IPS DF 6.9 (cell line): ENCODE results near the gene RAB7B.
A peak's percentile ranks its signal among the peaks of the same experiment; 100 is the strongest.

Source experiments
- DNase-seq: peaks from one replicate; pipeline ENCODE4 v3.0.0-alpha.2; 2013; ENCODE audit warnings: low read depth, low spot score
- H3K27ac ChIP-seq: one replicate; pipeline ENCODE4 v1.5.1; 2013; ENCODE audit warnings: low read length, control low read depth
- H3K27me3 ChIP-seq: 2 replicates; pipeline ENCODE4 v1.6.1; 2013; ENCODE audit warnings: mild to moderate bottlenecking, low read length; ENCODE audit not compliant: control insufficient read depth, insufficient read depth
- H3K36me3 ChIP-seq: 2 replicates; pipeline ENCODE4 v1.6.1; 2013; ENCODE audit warnings: low read length; ENCODE audit not compliant: control insufficient read depth, insufficient read depth
- H3K4me1 ChIP-seq: 2 replicates; pipeline ENCODE4 v1.6.1; 2013; ENCODE audit warnings: low read length; ENCODE audit not compliant: control insufficient read depth, insufficient read depth
- H3K4me3 ChIP-seq: 2 replicates; pipeline ENCODE4 v1.5.1; 2013; ENCODE audit warnings: mild to moderate bottlenecking, low read length
- H3K9me3 ChIP-seq: 2 replicates; pipeline ENCODE4 v1.6.1; 2013; ENCODE audit warnings: low read length, inconsistent platforms; ENCODE audit not compliant: control insufficient read depth, insufficient read depth
- WGBS: extraction: QIAGEN DNeasy Blood & Tissue Kit; methylation state at CpG from one replicate; pipeline ENCODE4 v1.1.7; 2013; ENCODE audit warnings: mixed read lengths, missing lambda C conversion rate; ENCODE audit not compliant: insufficient read length, insufficient coverage; 5-methylcytosine and 5-hydroxymethylcytosine counted together

RAB7B gene

DNA sequence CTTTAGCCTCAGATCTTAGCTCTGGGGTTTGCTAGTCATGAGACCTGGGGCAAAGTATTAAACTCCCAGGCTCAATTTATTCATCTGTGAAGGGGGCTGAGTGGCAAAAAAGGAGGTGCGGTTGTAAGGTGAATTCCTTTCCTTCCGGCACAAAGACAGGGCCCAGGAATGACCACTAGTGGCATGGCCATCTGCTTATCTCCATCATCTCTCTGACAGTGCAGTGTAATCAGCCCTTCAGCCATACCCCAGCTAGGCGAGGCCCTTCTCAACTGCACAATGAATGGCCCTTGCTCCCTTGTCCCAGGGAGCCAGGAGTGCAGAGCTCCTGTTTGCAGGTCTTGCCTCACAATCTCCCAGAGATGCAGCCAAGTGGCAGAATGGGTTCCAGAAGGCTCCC, 54.3 kb downstream of the RAB7B start:
- Histone ChIP-seq H3K27ac (no peak overlapping the region), H3K27me3 (no peaks in the 10 kb centered on the region), H3K9me3 (no peaks in the 10 kb centered on the region), H3K4me1 (no peaks in the 10 kb centered on the region; the same call in 1 of the 2 replicates), H3K4me3 (no peak overlapping the region), H3K36me3 (no peaks in the 10 kb centered on the region)
- DNase-seq, result no peak
- no CpG with 5 or more reads among the region's 3 CpGs for WGBS

DNA sequence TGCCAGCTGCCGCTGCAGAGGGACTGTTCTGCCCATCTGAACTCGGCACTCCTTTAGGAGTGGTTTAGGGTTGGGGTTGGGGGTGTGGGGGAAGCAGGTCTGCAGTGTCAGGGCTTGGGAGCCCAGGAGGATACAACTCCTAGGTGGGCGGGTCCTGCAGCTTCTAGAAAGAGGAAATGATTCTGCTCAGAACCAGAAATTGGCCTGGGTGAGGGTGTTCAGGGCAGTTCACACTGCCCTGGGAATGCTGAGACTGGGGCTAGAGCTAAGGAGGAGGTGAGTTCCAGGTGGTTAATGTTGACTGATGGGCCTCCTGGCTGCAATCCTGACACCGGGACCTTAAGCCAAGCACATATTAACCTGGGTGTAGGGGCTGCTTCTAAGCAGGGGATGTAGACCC, 55.2 kb downstream of the RAB7B start:
- no peak overlapping the region for H3K4me3 ChIP-seq
- H3K27me3 ChIP-seq, result no peaks in the 10 kb centered on the region
- no peaks in the 10 kb centered on the region for H3K4me1 ChIP-seq
- no peak for DNase-seq
- no peak overlapping the region for H3K27ac ChIP-seq
- H3K36me3 ChIP-seq, result no peaks in the 10 kb centered on the region
- H3K9me3 ChIP-seq, result no peaks in the 10 kb centered on the region
- no CpG with 5 or more reads among the region's 4 CpGs for WGBS

DNA sequence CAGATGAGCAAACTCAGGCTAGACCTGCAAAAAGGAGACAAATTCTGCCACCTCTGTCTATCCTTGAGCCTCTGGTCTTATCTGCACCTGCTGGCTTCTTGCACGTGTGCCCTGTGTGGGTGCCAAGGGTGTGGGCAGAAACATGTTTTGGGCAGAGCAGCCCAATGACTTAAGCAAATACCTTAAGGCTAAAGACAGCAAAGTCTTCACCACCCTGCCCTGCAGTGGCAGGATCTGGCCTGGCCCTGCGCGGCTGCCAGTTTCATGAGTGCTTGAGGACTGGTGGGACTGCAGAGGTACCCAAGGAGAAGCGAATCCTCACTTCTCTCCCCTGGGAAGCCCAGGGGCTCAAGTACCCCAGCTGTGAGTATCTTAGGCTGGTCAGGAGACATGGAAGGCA, 56.2 kb downstream of the RAB7B start:
- Histone ChIP-seq H3K27me3 (no peaks in the 10 kb centered on the region), H3K9me3 (no peaks in the 10 kb centered on the region), H3K4me1 (no peaks in the 10 kb centered on the region), H3K36me3 (no peaks in the 10 kb centered on the region), H3K27ac (no peak overlapping the region), H3K4me3 (no peak overlapping the region)
- DNase-seq, result no peak
- WGBS, result no CpG with 5 or more reads among the region's 4 CpGs

DNA sequence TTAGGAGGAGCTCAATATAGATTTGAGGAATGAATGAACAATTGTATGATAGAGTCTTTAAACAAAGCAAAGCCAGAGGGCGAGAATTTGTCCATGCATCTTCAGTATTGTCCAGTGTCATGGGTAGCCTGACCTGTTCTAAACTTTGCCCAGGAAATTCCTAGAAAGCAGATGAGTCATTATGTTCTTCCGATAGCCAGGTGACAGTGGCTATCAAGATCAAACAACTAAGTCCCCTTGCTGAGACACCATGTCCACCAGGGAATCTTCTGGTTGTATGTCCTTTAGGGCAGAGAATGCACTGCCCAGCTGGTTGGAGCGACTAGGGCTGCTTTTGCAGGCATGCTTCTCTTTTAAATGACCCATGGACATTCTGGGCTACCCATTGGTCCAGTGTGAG, 58.1 kb downstream of the RAB7B start:
- no peak for DNase-seq

DNA sequence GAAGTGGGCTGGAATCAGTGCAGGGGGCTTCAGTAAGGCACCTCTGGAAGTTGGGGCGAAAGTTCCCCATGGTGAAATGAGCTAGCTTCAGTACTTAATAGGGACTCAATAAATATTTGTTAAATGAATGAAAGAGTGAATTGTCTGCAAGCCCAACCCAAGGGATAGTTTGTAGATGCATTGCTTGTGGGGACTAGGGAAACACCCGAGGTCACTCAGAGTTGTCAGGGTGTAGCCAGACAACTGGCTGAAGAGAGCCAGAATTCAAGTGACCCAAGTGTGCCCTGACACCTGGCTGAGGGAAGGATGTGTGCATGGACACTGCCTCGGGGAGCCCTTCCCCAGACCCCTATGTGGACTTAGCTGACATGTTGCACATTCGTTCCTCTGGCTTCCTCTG, 58.7 kb downstream of the RAB7B start:
- no peaks in the 10 kb centered on the region for H3K36me3 ChIP-seq
- no peak overlapping the region for H3K4me3 ChIP-seq
- H3K9me3 ChIP-seq, result no peaks in the 10 kb centered on the region
- no CpG with 5 or more reads among the region's 4 CpGs for WGBS
- DNase-seq, result no peak
- no peaks in the 10 kb centered on the region for H3K27me3 ChIP-seq
- H3K27ac ChIP-seq, result no peak overlapping the region
- H3K4me1 ChIP-seq, result peaks cover 5% of the 10 kb centered on the region

More for the DNA sequence above, 58.1 kb downstream of the RAB7B start:
- no peaks in the 10 kb centered on the region for H3K36me3 ChIP-seq
- H3K9me3 ChIP-seq, result no peaks in the 10 kb centered on the region
- H3K27me3 ChIP-seq, result no peaks in the 10 kb centered on the region
- H3K4me3 ChIP-seq, result no peak overlapping the region
- H3K27ac ChIP-seq, result no peak overlapping the region
- no CpG with 5 or more reads among the region's 3 CpGs for WGBS
- peaks cover 3% of the 10 kb centered on the region for H3K4me1 ChIP-seq

DNA sequence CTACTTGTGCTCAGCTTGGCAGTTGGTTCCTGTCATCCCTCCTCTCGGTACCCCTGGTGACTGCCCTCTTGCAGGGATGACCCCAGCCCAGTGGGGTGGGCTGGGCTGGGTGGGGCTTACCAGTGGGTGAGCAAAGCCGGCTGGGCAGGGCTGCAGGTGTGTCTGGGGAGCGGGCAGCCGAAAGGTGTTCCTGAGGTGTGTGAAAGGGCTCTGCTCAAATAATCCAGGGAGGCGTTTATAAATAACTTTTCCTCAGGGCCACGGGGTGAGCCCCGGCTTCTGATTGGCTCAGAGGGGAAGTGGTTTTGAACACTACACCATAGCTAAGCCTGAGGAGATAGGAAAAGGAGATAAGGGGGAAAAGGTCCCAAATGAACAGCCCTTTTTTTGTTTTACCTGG, 60.0 kb downstream of the RAB7B start, which contains the start of gene SLC26A9:
Gene SLC26A9 (minus strand): TSS at position 212 of the 400 bp plus-strand sequence. CDS start 7,636 bp downstream, outside the sequence.
- no peaks in the 10 kb centered on the region for H3K9me3 ChIP-seq
- H3K36me3 ChIP-seq, result no peaks in the 10 kb centered on the region
- H3K4me1 ChIP-seq, result peaks cover 10% of the 10 kb centered on the region
- DNase-seq, result no peak
- no peak within 1 kb of the TSS for H3K4me3 ChIP-seq
- no CpG with 5 or more reads among the region's 7 CpGs for WGBS
- no peak within 1 kb of the TSS for H3K27ac ChIP-seq
- no peaks in the 10 kb centered on the region for H3K27me3 ChIP-seq

DNA sequence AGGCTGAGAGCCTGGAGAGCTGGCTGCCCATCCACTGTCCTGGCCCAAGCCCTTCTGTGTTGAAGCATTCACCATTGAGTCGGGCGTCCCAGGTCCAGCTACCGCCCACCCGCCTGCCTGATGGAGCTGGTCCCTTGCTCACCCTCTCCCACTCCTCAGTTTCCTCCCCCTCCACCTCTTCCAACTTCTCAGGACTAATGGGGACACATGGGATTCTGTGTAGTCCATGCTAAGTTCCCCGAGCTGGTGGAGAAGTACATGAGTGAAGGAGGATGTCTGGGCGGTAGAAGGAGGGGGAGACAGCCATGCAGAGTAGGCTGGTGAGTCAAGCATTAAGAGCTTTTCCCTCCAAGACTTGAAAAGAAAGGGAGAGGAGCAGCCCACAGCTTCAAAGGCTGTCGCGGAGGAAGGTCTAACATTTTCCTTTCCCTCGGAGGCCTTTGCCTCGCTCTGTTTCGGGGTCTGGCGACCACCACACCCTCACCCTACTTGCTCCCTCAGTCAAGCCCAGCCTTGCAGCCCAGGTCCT, 60.5 kb downstream of the RAB7B start:
- WGBS, result no CpG with 5 or more reads among the region's 12 CpGs
- no peak overlapping the region for H3K4me3 ChIP-seq
- no peak for DNase-seq
- H3K9me3 ChIP-seq, result no peaks in the 10 kb centered on the region
- no peaks in the 10 kb centered on the region for H3K27me3 ChIP-seq
- H3K4me1 ChIP-seq, result peaks cover 10% of the 10 kb centered on the region
- H3K27ac ChIP-seq, result no peak overlapping the region
- H3K36me3 ChIP-seq, result no peaks in the 10 kb centered on the region

DNA sequence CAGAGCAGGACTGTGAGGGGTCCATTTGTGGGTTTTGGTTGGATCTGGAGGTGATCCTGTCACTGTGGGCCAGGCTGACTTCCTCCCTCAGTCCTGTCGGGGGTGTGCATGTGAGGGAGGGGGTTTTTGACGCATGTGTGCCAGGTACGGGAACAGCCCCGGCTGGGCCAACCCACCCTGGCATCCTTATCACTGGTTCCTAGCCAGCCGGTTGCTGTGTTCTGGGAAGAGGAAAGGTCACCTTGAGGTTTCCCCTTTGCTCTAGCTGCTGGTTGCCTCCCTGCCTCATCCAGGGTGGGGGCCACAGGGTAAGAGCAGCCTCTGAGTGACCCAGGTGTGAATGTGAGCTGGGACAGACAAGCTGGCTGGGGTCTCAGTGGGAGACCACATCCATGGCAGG, 62.5 kb downstream of the RAB7B start:
- DNase-seq, result no peak
- H3K4me1 ChIP-seq, result peaks cover 10% of the 10 kb centered on the region
- no peaks in the 10 kb centered on the region for H3K9me3 ChIP-seq
- H3K27ac ChIP-seq, result no peak overlapping the region
- H3K36me3 ChIP-seq, result no peaks in the 10 kb centered on the region
- no peak overlapping the region for H3K4me3 ChIP-seq
- no CpG with 5 or more reads among the region's 5 CpGs for WGBS
- no peaks in the 10 kb centered on the region for H3K27me3 ChIP-seq

DNA sequence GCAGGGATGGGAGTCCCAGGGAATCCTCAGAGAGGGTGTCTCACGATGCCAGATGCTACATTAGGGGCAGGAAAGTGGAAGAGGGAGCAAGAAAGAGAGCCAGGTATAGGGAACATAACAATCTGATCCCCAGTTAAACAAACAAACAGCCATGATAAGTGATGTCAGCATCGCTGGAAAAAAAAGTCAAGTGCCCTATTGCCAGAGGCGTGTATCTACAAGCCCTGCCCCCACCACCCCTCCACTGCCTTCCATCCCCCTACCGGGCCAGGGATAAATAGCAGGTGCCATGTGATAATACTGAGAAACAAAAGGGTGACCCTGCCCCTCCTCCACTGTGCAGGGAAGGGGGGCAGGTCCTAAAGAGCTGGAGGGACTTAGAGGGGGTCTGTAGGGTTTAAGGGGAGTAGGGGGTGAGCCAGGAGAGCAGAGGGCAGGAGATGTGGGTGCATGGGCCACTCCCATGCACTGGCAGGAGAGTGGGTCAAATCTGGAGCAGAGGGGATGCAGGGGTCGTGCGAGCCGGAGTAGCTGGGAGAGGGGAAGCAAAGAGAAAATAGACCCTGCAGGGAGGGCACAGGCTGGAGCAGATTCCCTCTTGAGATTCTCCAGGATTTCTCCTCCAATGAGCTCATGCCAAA, 63.4 kb downstream of the RAB7B start:
- Histone ChIP-seq H3K27ac (no peak overlapping the region), H3K36me3 (no peaks in the 10 kb centered on the region), H3K4me1 (peaks cover 10% of the 10 kb centered on the region), H3K9me3 (no peaks in the 10 kb centered on the region), H3K4me3 (no peak overlapping the region), H3K27me3 (no peaks in the 10 kb centered on the region)
- no CpG with 5 or more reads among the region's 7 CpGs for whole genome bisulfite sequencing
- DNase-seq, result peak; percentile 48

DNA sequence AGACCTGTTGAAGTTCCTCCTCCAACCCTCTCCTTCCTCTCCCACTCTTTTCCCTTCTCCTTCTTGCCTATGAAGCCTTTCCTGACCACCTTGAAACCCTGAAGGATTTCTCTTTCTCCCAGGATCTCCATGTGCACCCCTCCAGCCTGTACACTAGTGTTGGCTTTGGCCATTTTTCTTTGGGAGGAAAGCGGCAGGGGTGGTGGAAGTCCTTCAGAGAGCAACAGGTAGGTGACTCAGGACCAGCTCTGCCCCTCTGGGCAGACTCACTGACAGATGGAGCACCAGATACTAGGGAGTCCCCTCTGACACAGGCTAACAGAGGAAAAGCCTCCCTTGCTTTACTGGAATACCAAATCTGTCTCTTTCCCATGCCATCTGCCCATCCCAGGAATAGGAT, 64.5 kb downstream of the RAB7B start:
- no CpG with 5 or more reads among the region's 1 CpG for WGBS
- no peak for DNase-seq
- Histone ChIP-seq H3K36me3 (no peaks in the 10 kb centered on the region), H3K9me3 (no peaks in the 10 kb centered on the region), H3K4me3 (no peak overlapping the region), H3K4me1 (peaks cover 10% of the 10 kb centered on the region), H3K27me3 (no peaks in the 10 kb centered on the region), H3K27ac (no peak overlapping the region)
